Skin of body (tissue), 2 donors: Measurements from ENCODE around the gene PCDHGA5. TPM values are rescaled to one million over a fixed set of nuclear protein-coding genes. Genes with fewer than 3 reads are reported as not detected.
"Not testable (repeated sequence)": the region's sequence is repeated elsewhere in the genome, so short reads cannot be mapped to it uniquely, and the experiment has no call there.

Experiments used
- DNase-seq: peaks from one replicate; lab custom pipeline; 2025; lab: John Stamatoyannopoulos, UW
- total RNA-seq: library from RNA; depleted of rRNA; stranded (reverse); fragments of >200 nt; gene quantifications from one replicate; pipeline ENCODE4 v1.2.3, GENCODE V29; 2014

The PCDHGA5 gene
- total RNA-seq, 1 donor from 2014 or later, result 3.6 TPM

GRCh38 chr5:141387557-141388311, 23.8 kb downstream of the PCDHGA5 start, which contains the start of gene PCDHGB4:
TSS of gene PCDHGB4 (plus strand) at chr5:141387698. CDS start at chr5:141387885, 187 bp downstream.
- not testable (repeated sequence) for DNase-seq

- DNase-seq, result no peak
Measured at GRCh38 chr5:141388661-141389060, 24.7 kb downstream of the PCDHGA5 start.

GRCh38 chr5:141389153-141390042, 25.4 kb downstream of the PCDHGA5 start:
- no peak for DNase-seq

- no peak for DNase-seq
Measured at GRCh38 chr5:141392429-141393198, 28.7 kb downstream of the PCDHGA5 start, which contains the start of gene PCDHGA8. TSS of gene PCDHGA8 (plus strand) at chr5:141392633. CDS start at chr5:141392814, 181 bp downstream.

- DNase-seq, result no peak
Measured at GRCh38 chr5:141393267-141393666, 29.3 kb downstream of the PCDHGA5 start.

GRCh38 chr5:141394401-141395187, 30.6 kb downstream of the PCDHGA5 start:
- DNase-seq, result not testable (repeated sequence)

- DNase-seq, result not testable (repeated sequence)
Measured at GRCh38 chr5:141397756-141398551, 34.0 kb downstream of the PCDHGA5 start, which contains the start of gene PCDHGB5. TSS of gene PCDHGB5 (plus strand) at chr5:141397947. CDS start at chr5:141398128, 181 bp downstream.

- DNase-seq, result no peak
Measured at GRCh38 chr5:141398608-141399007, 34.6 kb downstream of the PCDHGA5 start.

- no peak for DNase-seq
Measured at GRCh38 chr5:141399555-141400258, 35.7 kb downstream of the PCDHGA5 start.

GRCh38 chr5:141402553-141403243, 38.7 kb downstream of the PCDHGA5 start, which contains the start of gene PCDHGA9:
TSS of gene PCDHGA9 (plus strand) at chr5:141402778. CDS start at chr5:141402953, 175 bp downstream.
- no peak for DNase-seq

GRCh38 chr5:141403387-141403786, 39.4 kb downstream of the PCDHGA5 start:
- DNase-seq, result no peak

- DNase-seq, result not testable (repeated sequence)
Measured at GRCh38 chr5:141407790-141408505, 44.0 kb downstream of the PCDHGA5 start, which contains the start of gene PCDHGB6. TSS of gene PCDHGB6 (plus strand) at chr5:141408021. CDS start at chr5:141408203, 182 bp downstream.

- DNase-seq, result no peak
Measured at GRCh38 chr5:141409598-141410306, 45.8 kb downstream of the PCDHGA5 start.

GRCh38 chr5:141411575-141411974, 47.6 kb downstream of the PCDHGA5 start:
- no peak for DNase-seq

- DNase-seq, result no peak
Measured at GRCh38 chr5:141412854-141413539, 49.0 kb downstream of the PCDHGA5 start, which contains the start of gene PCDHGA10. TSS of gene PCDHGA10 (plus strand) at chr5:141412987. CDS start at chr5:141413176, 189 bp downstream.

GRCh38 chr5:141413540-141414069, 49.6 kb downstream of the PCDHGA5 start:
- no peak for DNase-seq
